ENCODE data around the gene DUOX1.

Gene DUOX1

DNA sequence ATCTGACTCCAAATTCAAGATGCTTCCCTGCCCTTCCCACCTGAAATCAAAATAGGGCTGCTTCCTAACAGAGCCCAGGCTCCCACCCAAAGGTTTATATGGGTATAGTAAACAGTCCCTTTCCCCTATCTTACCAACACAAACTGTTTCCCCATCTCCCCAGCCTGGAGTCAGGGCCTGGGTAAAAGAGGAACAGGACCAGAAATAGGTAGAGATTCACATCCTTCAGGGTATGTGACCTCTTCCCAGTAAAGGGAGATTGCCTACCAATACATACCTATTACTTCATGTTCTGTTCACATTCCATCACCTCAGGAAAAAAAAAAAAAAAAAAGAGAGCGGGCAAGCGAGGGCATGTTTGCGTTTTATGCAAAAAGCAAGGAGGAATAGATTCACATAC, 67.7 kb downstream of the DUOX1 start:
- DNase-seq = no peak

DNA sequence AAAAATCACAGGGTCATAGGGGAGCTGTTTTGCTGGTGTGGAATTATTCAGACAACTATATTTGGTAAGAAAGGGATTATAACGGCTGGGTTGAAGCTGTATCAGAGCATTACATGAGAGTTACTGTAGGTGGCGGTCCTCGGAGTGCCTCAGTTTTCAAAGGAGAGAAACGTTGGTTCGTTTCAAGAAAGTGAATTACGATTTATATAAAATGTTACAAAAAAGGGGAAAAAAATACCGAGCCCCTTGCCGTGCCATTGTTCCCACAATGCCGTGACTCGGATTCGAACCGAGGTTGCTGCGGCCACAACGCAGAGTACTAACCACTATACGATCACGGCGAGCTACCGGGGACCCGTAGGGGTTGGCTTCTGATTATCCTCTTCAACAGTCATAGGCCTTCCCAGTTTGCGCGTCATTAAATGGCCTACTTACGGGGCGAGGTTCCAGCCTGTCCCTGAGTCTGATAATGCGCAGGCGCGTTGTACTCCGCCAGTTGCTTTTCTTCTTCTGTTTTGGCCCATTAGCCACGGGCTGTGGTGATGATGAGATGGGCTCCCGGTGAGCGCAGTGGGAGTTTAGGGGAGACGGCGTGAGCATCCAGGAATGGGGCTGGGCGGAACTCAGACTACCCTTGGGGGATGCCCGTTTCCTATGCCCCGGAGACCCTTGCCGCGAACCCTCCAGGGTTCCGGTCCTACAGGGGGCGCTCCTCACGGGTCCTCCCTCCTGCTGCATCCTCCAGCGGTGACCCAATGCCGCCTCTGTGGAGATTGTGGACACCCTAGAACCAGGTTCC, 68.7 kb downstream of the DUOX1 start:
- peak; percentile 98 to 99 for DNase-seq

DNA sequence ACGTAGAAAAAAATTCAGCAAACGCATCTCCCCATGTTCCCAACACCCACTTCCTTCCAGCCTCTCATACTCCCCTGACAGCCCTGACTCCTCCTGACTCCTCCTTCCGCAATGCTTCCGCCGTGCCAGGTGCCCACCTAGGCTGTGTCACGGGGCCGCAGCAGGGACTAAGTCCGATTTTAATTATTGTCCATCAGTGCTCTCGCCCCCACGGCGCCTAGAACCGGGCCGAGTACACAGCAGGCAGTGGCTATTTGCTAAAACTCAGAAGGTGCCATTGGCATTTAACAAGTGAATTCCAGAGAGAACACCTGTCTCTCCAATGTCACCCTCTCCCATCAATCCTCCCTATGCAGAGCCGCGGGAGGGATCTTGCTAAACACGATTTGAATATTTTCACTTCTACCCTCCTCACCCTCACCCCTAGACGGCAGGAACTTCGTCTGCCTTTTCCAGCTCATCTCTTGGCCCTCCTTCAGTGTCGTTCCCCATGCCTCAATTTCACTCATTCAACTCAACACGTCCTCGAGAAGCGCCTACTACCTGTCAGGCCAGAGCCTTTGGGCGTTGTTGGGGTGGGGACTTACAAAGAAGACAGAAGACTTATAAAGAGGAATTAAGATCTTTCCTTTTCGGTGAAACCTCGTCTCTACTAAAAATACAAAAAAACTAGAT, 69.5 kb downstream of the DUOX1 start:
- DNase-seq = peak; percentile 45 to 58

DNA sequence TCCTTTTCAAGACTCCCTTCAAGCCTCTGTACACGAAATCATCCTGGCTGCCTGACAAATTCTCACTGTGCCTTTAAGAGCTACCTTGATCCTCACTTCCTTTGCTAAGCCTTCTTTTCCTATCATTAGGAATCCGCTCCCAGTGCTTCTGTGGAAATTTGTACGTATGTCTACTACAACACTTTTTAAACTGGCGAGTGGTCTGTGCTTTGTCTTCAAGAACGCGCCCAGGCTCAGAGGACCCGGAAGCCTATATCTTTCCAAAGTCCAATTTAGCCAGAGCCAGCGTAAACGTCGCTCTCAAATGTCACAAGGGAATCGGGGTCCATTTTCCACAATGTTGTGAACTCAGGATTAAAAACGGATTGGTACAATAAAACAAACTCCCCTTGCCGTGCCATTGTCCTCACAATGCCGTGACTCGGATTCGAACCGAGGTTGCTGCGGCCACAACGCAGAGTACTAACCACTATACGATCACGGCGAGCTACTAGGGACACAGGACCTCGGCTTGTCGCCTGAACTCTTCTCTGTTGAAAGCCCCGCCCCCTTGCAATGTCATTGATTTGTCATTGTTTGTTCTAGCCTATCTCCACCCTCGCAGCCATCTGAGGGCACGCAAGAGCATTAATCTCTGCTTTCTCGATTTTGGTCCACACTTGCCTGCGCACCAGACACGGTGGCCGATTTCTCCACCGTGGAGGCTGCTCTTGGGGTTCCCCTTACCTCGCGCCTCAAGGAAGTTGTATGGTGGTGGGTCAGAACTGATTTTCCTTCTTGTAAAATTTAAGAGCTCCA, 70.4 kb downstream of the DUOX1 start:
- DNase-seq = peak; percentile 98

DNA sequence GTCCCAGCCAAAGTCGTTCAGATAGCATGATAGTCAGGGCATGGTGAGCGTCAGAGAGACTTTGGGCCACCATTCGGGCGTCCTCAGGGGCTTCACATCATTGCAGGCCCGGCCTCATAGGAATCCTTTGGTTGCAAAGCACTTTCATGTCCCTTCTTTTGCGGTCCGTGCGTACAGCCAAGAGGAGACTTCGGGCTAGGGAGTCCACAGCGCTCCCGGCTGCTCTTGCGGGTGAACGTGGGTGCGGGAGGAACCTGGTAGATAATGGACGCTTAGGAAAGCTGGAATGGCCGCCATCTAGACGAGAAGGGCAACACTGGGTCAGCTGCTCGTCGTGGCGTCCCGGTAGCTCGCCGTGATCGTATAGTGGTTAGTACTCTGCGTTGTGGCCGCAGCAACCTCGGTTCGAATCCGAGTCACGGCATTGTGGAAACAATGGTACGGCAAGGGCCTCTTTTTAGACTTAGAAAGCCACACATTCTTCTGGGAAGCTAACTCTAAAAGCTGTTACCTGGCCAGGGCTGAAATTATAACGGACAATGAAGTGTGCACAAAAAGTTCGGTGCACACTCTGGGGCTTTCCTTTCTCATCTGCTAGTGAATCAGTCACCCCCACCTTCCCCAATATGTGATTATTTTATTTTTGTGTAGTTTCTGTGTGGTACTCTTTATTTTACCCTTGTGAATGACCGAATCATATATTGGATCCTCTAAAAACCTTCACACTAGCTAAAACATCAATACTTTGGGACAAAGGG, 71.2 kb downstream of the DUOX1 start:
- DNase-seq = peak; percentile 84 to 87

DNA sequence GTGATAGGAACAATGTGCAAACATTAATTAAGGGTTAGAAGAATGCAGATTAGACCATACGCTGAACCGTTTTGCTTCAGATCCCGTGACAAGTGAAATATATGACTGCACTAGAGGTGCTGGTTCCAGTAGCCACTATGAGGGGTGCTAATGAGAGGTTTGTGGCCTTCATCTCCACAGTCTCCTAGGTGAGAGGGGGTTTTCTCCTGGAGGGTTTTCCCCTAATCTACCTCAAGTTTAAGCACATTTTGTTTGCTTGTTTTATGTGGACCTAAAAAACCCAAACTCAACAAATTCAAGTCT, 71.7 kb downstream of the DUOX1 start:
- peak in 1 of 2 donors; percentile 41 for DNase-seq

DNA sequence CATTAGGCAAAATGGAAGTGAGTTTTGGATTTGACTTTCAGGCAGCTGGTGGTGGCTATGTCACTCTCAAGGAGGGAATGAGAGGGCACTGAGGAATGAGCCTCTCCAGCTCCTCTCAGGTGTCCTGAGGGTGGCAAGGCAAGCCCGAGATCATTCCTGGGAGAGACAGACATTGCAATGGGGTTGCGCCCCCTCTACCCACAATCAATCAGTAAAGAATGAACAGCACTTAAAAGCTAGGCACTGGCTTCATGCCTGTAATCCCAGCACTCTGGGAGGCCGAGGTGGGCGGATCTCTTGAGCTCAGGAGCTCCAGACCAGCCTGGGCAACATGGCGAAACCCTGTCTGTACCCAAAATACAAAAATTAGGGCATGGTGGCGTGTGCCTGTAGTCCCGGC, 72.1 kb downstream of the DUOX1 start:
- no peak for DNase-seq

DNA sequence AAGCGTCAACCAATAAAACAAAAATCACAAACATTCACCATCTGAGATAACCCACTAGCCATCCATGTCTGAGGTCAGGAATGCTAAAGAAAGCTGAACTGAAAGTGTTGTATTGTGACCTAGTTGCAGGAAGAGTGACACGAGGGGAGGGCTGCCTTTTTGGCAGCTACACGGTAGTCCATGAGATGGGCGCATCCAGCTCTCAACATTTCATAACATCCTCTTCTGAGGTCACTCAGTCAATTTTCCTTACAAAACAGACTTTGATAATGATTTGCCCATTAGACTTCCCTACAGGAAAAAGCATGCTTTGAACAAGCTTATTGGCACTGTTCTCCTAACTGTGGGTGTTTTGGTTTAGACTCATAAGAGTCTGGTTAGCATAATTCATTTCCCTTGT, 73.4 kb downstream of the DUOX1 start:
- DNase-seq = no peak

DNA sequence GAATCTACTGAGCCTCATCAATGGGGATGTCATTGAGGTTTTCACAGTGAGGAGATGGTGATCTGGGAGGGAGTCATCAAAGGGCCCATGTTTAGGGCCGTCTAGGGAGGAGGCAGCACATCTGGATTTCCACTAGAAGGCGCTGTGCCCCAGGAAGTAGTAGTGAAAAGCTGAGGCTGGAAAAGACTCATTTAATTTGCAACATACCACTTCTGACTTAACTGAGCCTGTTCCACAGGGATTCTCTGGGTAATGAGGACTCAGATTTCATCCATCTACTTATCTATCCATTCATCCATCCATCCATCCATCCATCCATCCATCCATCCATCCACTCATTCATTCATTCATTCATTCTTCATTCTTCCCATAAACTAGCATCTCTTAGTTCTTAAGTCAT, 75.4 kb downstream of the DUOX1 start:
- DNase-seq = peak; percentile 63 to 71

DNA sequence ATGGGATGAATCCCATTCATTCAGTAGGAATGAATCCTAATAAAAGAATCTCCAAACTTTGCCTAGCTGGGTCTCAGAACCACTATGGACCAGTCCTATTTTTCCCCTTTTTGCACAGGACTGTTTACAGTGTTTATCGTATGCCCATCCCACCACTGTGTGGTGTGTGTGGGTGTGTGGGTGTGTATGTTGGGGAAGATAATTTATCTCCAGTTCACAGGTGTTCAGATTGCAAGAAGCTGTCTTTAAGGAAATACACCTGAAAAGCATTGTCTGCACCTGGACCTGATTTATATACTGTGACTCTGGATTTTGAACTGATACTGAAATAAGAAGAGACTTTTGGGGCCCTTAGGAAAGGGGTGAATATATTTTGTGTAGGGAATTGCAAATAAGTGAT, 82.7 kb downstream of the DUOX1 start:
- no peak for DNase-seq

Measured in CD4-positive, alpha-beta T cell treated with Interferon alpha-2 for 1 hour (primary cell).